HG03457 (cell line): Measurements from ENCODE around the gene NMB.
"Not testable (repeated sequence)": the region's sequence is repeated elsewhere in the genome, so short reads cannot be mapped to it uniquely, and the experiment has no call there.

ENCODE experiments used
- ATAC-seq: cut with Tn5 transposase; IDR thresholded peaks from one replicate; pipeline ENCODE4 v1.9.1; 2021; ENCODE audit warnings: moderate number of reproducible peaks; ENCODE audit not compliant: unreplicated experiment

Gene NMB

GRCh38 chr15:84657748-84658079 lies 285 bp downstream of the NMB start:
- no peak for ATAC-seq

DNA sequence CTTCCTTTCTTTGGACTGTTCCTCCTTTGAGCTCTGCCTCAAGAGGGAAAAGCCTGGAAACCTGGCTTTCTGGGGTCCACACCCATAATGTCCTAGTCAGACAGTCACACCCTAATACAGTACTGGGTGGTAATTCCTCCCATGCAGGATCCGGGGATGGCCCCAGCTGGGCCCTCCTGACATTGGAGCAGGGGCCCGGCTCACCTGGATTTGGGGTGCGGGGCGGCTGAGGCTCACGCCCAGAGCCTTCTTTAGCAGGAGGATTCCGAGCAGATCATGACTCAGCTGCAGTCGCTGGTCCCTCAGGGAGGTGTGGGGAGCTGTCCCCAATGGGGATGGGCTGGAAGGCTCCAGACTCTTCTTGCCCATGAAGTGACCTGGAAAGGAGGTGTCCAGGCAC lies 1.0 kb downstream of the NMB start:
- no peak for ATAC-seq

GRCh38 chr15:84654689-84655453 lies 3.1 kb downstream of the NMB start:
- peak; percentile 35 for ATAC-seq

GRCh38 chr15:84653910-84654688 lies 3.9 kb downstream of the NMB start, which contains the start of gene WDR73:
WDR73 (minus strand) TSS chr15:84654283; CDS start chr15:84654274, 9 bp downstream.
- peak; percentile 74 for ATAC-seq

GRCh38 chr15:84653584-84653909 lies 4.5 kb downstream of the NMB start:
- no peak for ATAC-seq

- ATAC-seq, result no peak
Observed at GRCh38 chr15:84649706-84650105, 8.3 kb downstream of the NMB start.

DNA sequence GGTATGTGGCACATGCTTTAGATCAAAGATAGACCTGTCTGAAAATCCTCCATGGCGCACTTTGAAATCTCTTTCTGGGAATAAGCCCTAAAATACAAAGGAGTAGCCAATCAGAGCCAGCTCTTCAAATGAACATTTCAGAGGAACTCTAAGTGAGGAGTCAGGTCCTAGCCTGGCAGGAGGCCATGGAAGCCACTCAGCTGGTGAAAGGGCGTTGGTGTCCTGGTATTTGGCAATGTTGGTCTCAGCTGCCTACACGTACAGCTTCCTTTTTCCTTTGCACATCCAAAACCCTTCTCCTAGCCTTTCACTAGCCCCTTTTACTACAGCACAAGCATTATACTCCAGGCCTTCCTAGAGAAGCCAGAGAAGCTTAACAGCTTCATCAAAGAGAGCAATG lies 9.5 kb downstream of the NMB start:
- ATAC-seq, result no peak

DNA sequence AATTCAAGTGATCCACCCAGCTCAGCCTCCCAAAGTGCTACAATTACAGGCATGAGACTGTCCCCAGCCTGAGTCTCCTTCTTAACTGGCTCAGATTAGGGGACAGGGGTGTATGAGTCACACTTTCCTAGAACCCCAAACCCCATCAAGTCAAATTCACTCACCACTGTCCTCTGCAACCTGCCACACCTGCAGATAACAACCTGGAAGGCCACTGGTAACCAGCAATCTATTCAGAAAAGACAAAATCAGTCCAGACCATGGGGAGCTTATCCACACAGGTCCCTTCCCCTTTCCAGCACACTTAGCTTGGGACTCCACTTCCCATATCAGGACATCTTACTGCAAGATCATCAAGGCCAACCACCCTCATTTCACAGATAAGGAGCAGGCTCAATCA lies 10.3 kb downstream of the NMB start:
- ATAC-seq, result no peak

- no peak for ATAC-seq
Observed at GRCh38 chr15:84645997-84646396, 12.0 kb downstream of the NMB start.

DNA sequence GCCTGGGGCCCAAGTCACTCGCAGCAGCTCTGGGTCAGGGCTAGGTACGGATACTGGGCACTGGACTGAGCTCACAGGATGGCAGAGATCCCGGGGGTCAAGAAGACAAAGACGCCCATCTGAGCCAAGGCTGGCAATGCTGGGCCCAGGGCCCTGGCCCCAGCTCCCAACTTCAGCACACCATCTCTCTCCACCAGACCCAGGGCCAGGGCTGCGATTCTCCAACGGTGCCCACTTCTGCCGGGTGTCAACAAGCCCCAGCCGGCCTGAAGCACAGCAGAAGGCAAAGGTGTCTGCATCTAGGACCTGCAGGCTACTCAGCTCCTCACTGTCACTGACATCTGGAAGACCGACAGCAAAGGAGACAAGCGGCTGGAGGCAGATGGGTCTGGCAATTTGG lies 12.5 kb downstream of the NMB start:
- ATAC-seq, result no peak

- no peak for ATAC-seq
Observed at GRCh38 chr15:84643838-84644237, 14.2 kb downstream of the NMB start.

DNA sequence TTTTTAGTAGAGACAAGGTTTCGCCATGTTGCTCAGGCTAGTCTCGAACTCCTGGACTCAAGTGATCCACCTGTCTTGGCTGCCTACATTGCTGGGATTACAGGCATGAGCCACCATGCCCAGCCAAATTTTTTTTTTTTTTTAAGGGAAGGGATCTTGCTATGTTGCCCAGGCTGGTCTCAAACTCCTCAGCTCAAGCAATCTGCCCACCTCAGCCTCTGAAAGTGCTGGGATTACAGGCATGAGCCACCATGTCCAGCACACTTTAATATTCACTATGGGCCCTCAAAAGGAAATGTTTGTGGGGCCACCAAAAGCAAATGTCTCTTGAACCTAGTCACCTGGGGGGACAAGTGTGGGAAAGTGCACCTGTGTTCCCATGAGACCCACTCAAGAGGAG lies 15.4 kb downstream of the NMB start:
- ATAC-seq, result not testable (repeated sequence)

- ATAC-seq, result not testable (repeated sequence)
Observed at GRCh38 chr15:84641871-84642270, 16.1 kb downstream of the NMB start.

- ATAC-seq, result no peak
Observed at GRCh38 chr15:84638103-84638502, 19.9 kb downstream of the NMB start.

- no peak for ATAC-seq
Observed at GRCh38 chr15:84634228-84634837, 23.7 kb downstream of the NMB start.

GRCh38 chr15:84633311-84634227 lies 24.4 kb downstream of the NMB start:
- peak; percentile 37 for ATAC-seq

GRCh38 chr15:84631706-84632272 lies 26.2 kb downstream of the NMB start:
- no peak for ATAC-seq

GRCh38 chr15:84629033-84629432 lies 29.0 kb downstream of the NMB start:
- ATAC-seq, result no peak

- no peak for ATAC-seq
Observed at GRCh38 chr15:84625123-84625522, 32.9 kb downstream of the NMB start.

- no peak for ATAC-seq
Observed at GRCh38 chr15:84624359-84624758, 33.6 kb downstream of the NMB start.
